ENCODE results near the gene NDUFV3. TPM values are rescaled to one million over a fixed set of nuclear protein-coding genes. Genes with fewer than 3 reads are reported as not detected.
"Not testable (repeated sequence)": the region's sequence is repeated elsewhere in the genome, so short reads cannot be mapped to it uniquely, and the experiment has no call there.

Gene NDUFV3
- total and polyA plus RNA-seq, 2 donors (not counting 1 experiment from before 2014, with no cell fraction given), result 37.7 to 38.2 TPM

- no peak for TF ChIP-seq CTCF (conservative IDR thresholded peaks at IDR 0.05 in 1 of 2, IDR thresholded peaks at IDR 0.05 in 1 of 2; ENCODE audit: low read depth in 1 of 2, low read length in 2 of 2)
- TF ChIP-seq EZH2 (IDR thresholded peaks at IDR 0.05; ENCODE audit: low read length, missing control alignments), result no peak
- H3K36me3 ChIP-seq (ENCODE audit: control insufficient read depth, insufficient read depth, low read length), result peaks cover 22% of the 10 kb centered on the region
- no peaks in the 10 kb centered on the region for H4K20me1 ChIP-seq (ENCODE audit: control insufficient read depth, extremely low read depth, insufficient read depth, low read length)
- H3K9ac ChIP-seq (ENCODE audit: insufficient read depth, low read length), result no peak overlapping the region
- no peaks in the 10 kb centered on the region for H3K9me3 ChIP-seq (ENCODE audit: control insufficient read depth, insufficient read depth, low read depth, low read length)
- no peak for DNase-seq (ENCODE audit: low read depth in 2 of 2)
- H3K27ac ChIP-seq (ENCODE audit: insufficient read depth, low read length), result no peak overlapping the region
- H3K79me2 ChIP-seq (ENCODE audit: control insufficient read depth, insufficient read depth, low read length), result peaks cover 47% of the 10 kb centered on the region
- H3K4me1 ChIP-seq (ENCODE audit: control insufficient read depth, extremely low read depth, insufficient read depth, low read length), result no peaks in the 10 kb centered on the region
- no peak overlapping the region for H3K4me3 ChIP-seq (replicated peaks in 1 of 4; ENCODE audit: control extremely low read depth in 1 of 4, insufficient read depth in 1 of 4, low read depth in 3 of 4, low read length in 4 of 4)
- no peak overlapping the region for H3K4me2 ChIP-seq (ENCODE audit: extremely low read depth, insufficient read depth, low read length)
- no peak overlapping the region for H2AFZ ChIP-seq (ENCODE audit: low read length)
- no peaks in the 10 kb centered on the region for H3K27me3 ChIP-seq (ENCODE audit: control insufficient read depth, insufficient read depth, low read length)
Measured at GRCh38 chr21:42865776-42866160, 27.3 kb upstream of the NDUFV3 start.

- peaks cover 16% of the 10 kb centered on the region for H3K36me3 ChIP-seq (ENCODE audit: control insufficient read depth, insufficient read depth, low read length)
- H4K20me1 ChIP-seq (ENCODE audit: control insufficient read depth, extremely low read depth, insufficient read depth, low read length), result no peaks in the 10 kb centered on the region
Measured at GRCh38 chr21:42868196-42868595, 24.9 kb upstream of the NDUFV3 start.

GRCh38 chr21:42873096-42873495 is 20.0 kb upstream of the NDUFV3 start:
- H2AFZ ChIP-seq (ENCODE audit: low read length), result no peak overlapping the region
- H3K4me3 ChIP-seq (replicated peaks in 1 of 4; ENCODE audit: control extremely low read depth in 1 of 4, insufficient read depth in 1 of 4, low read depth in 3 of 4, low read length in 4 of 4), result no peak overlapping the region
- H3K4me1 ChIP-seq (ENCODE audit: control insufficient read depth, extremely low read depth, insufficient read depth, low read length), result no peaks in the 10 kb centered on the region
- H4K20me1 ChIP-seq (ENCODE audit: control insufficient read depth, extremely low read depth, insufficient read depth, low read length), result no peaks in the 10 kb centered on the region
- H3K9ac ChIP-seq (ENCODE audit: insufficient read depth, low read length), result no peak overlapping the region
- H3K4me2 ChIP-seq (ENCODE audit: extremely low read depth, insufficient read depth, low read length), result no peak overlapping the region
- peaks cover 27% of the 10 kb centered on the region for H3K79me2 ChIP-seq (ENCODE audit: control insufficient read depth, insufficient read depth, low read length)
- no peaks in the 10 kb centered on the region for H3K9me3 ChIP-seq (ENCODE audit: control insufficient read depth, insufficient read depth, low read depth, low read length)
- peaks cover 9% of the 10 kb centered on the region for H3K36me3 ChIP-seq (ENCODE audit: control insufficient read depth, insufficient read depth, low read length)
- DNase-seq (ENCODE audit: low read depth in 2 of 2), result no peak
- TF ChIP-seq EZH2 (IDR thresholded peaks at IDR 0.05; ENCODE audit: low read length, missing control alignments), result no peak
- TF ChIP-seq CTCF (conservative IDR thresholded peaks at IDR 0.05 in 1 of 2, IDR thresholded peaks at IDR 0.05 in 1 of 2; ENCODE audit: low read depth in 1 of 2, low read length in 2 of 2), result no peak
- no peak overlapping the region for H3K27ac ChIP-seq (ENCODE audit: insufficient read depth, low read length)
- H3K27me3 ChIP-seq (ENCODE audit: control insufficient read depth, insufficient read depth, low read length), result no peaks in the 10 kb centered on the region

More at GRCh38 chr21:42868196-42868595, 24.9 kb upstream of the NDUFV3 start:
- no peak overlapping the region for H3K27ac ChIP-seq (ENCODE audit: insufficient read depth, low read length)
- no peaks in the 10 kb centered on the region for H3K4me1 ChIP-seq (ENCODE audit: control insufficient read depth, extremely low read depth, insufficient read depth, low read length)
- H3K9ac ChIP-seq (ENCODE audit: insufficient read depth, low read length), result no peak overlapping the region
- no peak overlapping the region for H2AFZ ChIP-seq (ENCODE audit: low read length)
- no peak overlapping the region for H3K4me3 ChIP-seq (replicated peaks in 1 of 4; ENCODE audit: control extremely low read depth in 1 of 4, insufficient read depth in 1 of 4, low read depth in 3 of 4, low read length in 4 of 4)
- no peak for TF ChIP-seq EZH2 (IDR thresholded peaks at IDR 0.05; ENCODE audit: low read length, missing control alignments)
- TF ChIP-seq CTCF (conservative IDR thresholded peaks at IDR 0.05 in 1 of 2, IDR thresholded peaks at IDR 0.05 in 1 of 2; ENCODE audit: low read depth in 1 of 2, low read length in 2 of 2), result no peak
- DNase-seq (ENCODE audit: low read depth in 2 of 2), result no peak
- peaks cover 46% of the 10 kb centered on the region for H3K79me2 ChIP-seq (ENCODE audit: control insufficient read depth, insufficient read depth, low read length)
- H3K4me2 ChIP-seq (ENCODE audit: extremely low read depth, insufficient read depth, low read length), result no peak overlapping the region
- no peaks in the 10 kb centered on the region for H3K27me3 ChIP-seq (ENCODE audit: control insufficient read depth, insufficient read depth, low read length)
- no peaks in the 10 kb centered on the region for H3K9me3 ChIP-seq (ENCODE audit: control insufficient read depth, insufficient read depth, low read depth, low read length)

- H3K4me1 ChIP-seq (ENCODE audit: control insufficient read depth, extremely low read depth, insufficient read depth, low read length); H3K9ac ChIP-seq (ENCODE audit: insufficient read depth, low read length); H3K27me3 ChIP-seq (ENCODE audit: control insufficient read depth, insufficient read depth, low read length); H2AFZ ChIP-seq (ENCODE audit: low read length); DNase-seq (ENCODE audit: low read depth in 2 of 2); H4K20me1 ChIP-seq (ENCODE audit: control insufficient read depth, extremely low read depth, insufficient read depth, low read length); H3K27ac ChIP-seq (ENCODE audit: insufficient read depth, low read length); H3K36me3 ChIP-seq (ENCODE audit: control insufficient read depth, insufficient read depth, low read length); H3K9me3 ChIP-seq (ENCODE audit: control insufficient read depth, insufficient read depth, low read depth, low read length); H3K4me2 ChIP-seq (ENCODE audit: extremely low read depth, insufficient read depth, low read length); H3K4me3 ChIP-seq (replicated peaks in 1 of 4; ENCODE audit: control extremely low read depth in 1 of 4, insufficient read depth in 1 of 4, low read depth in 3 of 4, low read length in 4 of 4): not testable (repeated sequence)
- peaks cover 29% of the 10 kb centered on the region for H3K79me2 ChIP-seq (ENCODE audit: control insufficient read depth, insufficient read depth, low read length)
Measured at GRCh38 chr21:42875811-42876210, 17.3 kb upstream of the NDUFV3 start.

Data from fibroblast of lung (primary cell).